NCI-H2107 (cell line): ENCODE measurements around the gene DTD2.
"Not testable (repeated sequence)": the region's sequence is repeated elsewhere in the genome, so short reads cannot be mapped to it uniquely, and the experiment has no call there.

Experiments used
- DNase-seq: peaks from one replicate; lab custom pipeline; 2025; lab: John Stamatoyannopoulos, UW

Gene DTD2

DNA sequence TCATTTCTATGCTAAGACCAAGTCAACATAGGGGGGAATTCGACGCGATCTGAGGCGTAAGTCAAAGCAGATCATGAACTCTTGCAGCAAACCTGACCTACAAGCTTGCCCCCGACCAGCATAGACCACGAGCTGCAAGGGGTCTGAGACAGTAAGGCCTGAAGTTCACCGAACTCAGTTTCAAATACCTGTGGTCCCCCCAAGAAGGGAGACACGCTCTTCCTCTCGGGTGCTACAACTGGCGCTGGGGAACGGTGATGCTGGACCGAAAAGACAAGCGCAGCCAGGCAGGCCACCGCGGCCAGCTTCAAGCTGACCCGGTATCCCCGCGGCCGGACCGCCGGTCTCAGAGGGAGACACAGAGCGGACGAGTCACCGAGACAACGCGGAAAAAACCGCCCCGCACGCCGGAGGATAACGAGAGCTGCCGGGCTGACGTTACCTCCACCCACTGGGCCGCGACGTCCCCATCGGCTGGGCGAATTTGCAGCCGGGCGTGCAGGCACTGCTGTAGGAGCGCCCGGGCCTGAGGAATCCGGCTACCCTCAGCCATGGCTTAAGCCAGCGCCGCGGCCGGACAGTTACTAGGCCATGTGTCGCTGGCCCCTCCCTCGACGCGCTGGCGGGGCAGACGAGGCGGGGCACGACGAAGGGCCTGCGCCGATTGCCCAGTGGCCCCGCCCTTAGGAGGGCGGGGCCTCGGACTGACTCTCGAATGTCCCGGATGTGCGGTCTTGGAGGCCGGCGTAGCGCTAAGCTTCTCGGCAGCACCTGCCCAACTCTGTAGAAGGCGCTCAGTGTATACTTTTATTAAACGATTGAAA, at the start of gene DTD2:
DTD2 (minus strand) TSS at position 666 of the 824 bp plus-strand sequence; CDS start at position 553, 113 bp downstream.
- DNase-seq: peak; percentile 97

DNA sequence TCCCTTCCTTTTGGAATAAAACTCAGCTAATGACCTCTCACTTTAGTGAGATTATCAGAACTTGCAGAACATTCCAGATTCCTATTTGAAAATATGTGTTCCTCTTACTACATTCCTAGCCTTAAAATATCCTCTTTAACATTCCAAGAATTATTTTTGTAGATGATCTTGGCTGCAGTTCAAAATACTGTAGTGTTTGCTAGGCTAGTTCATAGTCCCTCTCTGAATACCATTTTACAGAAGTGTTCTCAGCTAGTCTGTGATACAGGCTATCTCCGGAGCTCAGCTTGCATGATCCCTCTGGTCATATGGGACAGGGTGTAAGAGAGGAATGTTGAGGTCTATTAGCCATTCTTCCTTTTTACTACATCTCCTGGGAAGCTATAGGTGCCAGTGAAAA, 48.1 kb upstream of the DTD2 start:
- DNase-seq: no peak

DNA sequence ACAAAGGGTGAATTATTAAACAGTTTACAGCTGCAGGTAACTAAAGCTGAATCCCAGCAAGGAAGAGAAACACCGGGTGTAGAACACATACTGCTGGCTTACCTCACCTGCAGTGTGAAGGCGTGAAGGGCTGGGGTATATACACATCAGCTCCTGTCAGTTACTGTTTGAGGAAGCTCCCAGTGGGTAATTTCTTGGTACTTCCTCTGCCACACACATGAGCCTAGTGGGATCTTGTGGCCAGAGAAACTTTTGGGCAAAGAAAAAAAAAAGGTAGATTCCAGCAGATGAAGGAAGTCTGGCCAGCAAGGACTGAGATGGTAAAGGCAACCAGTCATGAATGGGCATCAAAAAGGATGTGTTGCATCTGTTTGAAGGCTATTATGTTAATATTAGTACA, 44.6 kb upstream of the DTD2 start:
- no peak for DNase-seq

DNA sequence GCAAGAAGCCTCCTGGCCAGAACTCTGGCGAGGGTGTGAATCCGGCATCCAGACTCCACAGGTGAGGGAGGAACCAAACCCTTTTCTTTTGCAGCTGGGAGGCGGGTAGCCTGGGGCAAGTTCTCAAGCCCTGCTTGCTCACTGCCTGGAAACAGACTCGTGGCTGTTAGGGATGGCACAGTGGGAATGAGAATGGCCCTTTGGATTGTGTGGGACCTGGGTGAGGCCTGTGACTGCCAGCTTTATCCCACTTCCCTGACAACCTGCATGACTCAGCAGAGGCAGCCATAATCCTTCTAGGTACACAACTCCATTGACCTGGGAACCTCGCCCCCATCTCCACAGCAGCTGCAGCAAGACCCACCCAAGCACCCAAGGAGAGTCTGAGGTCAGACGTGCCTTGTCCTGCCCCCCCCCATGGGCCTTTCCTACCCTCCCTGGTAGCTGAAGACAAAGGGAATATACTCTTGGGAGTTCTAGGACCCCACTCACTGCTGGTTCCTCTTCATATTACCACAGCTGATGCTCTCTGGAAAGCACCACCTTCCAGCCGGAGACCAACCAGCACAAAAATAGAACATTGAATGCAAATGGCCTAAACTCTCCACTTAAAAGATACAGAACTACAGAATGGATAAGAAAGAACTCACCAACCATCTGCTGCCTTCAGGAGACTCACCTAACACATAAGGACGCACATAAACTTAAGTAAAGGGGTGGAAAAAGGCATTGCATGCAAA, 35.6 kb upstream of the DTD2 start:
- DNase-seq: no peak

DNA sequence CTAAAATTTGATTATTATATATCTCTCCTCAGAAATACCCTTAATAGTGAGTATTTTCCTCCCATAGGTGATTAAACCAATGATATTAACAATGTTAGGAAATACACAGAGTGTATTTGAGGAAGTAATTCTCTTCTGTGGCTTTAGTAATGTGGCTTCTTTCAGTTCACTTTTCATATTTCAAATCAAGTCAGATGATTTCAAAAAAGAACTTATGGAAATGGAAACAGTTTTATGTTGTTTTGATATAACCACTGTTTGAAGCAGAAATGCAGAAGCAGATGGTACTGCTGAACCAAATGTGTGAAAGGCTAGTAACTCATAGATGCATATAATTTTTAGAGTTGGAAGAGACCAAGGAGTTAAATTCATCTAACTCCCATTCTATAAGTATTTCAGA, 32.4 kb upstream of the DTD2 start:
- no peak for DNase-seq

DNA sequence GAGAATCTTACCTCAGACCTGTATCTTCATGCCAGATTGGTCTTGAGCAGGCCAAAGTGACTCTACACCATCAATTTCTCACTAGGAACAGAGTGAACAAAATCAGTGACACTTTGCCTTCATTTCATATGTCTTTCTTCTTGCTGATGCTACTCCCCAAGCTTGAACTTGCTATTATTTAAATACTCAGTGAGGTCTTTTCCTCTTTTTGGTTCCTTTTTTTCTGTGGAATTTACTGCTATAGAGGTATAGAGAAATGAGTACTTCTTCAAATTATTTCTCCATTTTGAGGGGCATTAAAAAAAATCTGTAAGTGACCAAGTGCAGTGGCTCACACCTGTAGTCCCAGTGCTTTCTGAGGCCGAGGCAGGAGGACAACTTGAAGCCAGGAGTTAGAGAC, 30.6 kb upstream of the DTD2 start, which contains the start of gene GPR33:
GPR33 (minus strand) TSS at position 154 of the 400 bp plus-strand sequence. CDS start 4,074 bp downstream, outside the sequence.
- DNase-seq: no peak

DNA sequence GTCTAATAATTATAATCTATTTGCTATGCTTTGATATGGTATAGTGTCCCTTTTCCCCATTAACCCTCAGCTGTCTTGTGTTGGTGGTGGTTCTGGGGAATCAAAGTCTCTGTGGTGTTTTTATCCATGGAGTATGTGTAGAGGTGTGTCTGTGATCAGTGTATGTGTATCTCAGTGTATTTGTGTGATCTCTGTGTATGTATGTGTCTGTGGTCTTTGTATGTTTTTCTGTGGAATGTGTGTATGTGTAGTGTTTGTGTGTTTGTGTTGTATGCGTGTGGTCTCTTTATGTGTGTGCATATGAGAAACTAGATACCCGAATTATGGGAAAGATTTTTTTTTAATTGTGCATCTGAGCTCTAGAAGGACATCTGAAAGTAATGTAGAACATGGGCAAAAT, 29.5 kb upstream of the DTD2 start:
- DNase-seq: no peak

DNA sequence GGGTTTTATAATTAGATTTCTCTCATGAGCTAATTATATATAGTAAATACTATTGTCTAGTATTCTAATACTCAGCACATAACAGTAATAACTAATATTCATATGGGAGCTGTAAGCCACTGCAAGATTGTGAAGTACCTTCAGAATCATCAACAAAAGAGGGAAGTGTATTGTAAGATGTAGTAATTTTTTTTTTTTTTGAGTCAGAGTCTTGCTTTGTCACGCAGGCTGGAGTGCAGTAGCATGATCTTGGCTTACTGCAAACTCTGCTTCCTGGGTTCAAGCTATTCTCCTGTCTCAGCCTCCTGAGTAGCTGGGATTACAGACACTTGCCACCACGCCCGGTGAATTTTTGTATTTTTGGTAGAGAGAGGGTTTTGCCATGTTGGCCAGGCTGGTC, 27.4 kb upstream of the DTD2 start:
- DNase-seq: no peak

DNA sequence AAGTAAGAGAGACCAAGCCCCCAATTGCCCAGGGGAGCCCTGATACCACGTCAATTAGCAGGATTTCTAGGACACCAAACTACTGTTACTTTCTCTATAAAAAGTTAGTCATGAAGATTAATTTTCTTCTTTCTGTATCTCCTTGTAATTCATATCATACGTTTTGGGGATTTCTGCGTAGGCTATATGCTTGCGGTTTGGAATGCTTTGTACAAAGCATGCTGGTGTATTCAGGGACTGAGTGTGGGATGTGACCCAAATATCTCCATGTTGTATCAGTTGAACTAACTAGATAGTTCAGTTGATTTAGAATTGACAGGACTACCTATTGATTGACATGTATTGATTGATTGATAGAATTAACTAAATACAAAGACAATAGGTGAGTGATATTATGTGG, 22.9 kb upstream of the DTD2 start:
- no peak for DNase-seq

DNA sequence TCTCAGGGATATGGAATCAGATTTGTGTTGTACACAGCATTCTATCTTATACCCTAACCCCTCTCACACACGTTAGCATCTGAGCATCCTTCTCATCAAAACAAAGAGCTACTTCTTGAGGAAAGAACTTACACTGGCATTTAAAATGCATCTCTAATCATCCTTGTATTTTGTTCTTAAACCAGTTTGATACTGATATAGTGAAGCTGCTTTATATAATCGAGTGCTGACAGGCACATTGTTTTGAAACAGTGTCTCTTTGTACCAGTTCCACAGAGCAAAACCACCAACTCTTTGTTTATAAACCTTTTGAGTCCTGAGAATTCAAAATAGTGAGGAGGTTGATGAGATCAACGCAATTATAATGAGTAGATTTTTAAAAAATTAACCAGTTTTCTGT, 21.7 kb upstream of the DTD2 start:
- no peak for DNase-seq

DNA sequence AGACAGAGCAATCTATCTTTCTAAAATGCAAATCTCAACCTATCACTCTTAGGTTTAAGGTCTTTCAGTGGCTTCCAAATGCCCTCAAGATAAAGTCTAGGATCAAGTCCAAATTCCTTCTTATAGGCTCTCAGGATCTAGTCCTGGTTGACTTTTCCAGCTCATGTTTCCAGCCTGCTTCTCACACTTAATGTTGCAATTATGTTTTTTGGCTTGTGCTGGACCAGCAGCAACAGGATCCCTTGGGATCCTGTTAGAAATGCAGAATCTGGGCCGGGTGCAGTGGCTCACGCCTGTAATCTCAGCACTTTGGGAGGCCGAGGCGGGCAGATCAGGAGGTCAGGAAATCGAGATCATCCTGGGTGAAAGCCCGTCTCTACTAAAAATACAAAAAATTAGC, 19.9 kb upstream of the DTD2 start:
- no peak for DNase-seq

DNA sequence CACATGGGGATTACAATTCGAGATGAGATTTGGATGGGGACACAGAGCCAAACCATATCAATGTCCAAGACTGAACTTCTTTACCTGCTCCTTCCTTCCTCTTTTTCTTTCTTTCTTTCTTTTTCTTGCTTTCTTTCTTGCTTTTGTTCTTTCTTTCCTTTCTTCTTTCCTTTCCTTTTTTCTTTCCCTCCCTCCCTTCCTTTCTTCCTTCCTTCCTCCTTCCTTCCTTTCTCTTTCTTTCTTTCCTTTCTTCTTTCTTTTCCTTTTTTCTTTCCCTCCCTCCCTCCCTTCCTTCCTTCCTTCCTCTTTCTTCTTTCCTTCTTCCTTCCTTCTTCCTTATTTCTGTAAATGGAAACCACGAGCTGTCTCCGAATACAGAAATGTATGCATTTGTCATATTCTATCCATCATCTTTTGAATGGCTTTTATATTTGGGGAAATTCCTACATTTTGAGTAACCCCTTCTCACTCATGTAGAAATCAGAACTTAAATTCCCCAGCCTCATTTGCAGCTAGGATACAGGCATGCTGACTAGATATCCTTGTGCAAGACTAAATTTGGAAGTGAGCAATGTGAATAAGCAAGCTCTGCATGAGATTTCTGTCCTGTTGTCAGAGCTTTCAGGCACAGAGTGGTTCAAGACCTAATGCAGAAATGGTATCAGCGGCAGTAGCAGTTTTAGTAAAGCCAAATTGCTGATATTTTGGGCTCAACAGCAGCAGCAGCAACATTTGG, 19.0 kb upstream of the DTD2 start:
- no peak for DNase-seq

DNA sequence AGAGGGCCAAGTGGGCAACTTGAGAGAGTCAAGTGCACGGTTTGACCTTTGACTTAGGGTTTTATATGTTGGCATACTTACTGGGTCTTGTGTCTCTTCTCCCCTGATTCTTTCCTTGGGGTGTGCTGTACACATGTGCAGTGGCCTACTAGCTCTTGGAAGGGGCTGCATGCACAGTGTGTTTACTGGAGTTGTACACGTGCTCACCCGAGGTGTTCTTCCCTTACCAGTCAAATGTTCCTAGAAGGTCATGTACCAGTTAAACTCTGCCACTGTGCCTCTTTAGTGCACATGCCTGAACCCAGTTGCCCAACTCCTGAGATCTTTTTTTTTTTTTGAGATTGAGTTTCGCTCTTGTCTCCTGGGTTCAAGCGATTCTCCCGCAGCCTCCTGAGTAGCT, 9.2 kb upstream of the DTD2 start:
- no peak for DNase-seq

DNA sequence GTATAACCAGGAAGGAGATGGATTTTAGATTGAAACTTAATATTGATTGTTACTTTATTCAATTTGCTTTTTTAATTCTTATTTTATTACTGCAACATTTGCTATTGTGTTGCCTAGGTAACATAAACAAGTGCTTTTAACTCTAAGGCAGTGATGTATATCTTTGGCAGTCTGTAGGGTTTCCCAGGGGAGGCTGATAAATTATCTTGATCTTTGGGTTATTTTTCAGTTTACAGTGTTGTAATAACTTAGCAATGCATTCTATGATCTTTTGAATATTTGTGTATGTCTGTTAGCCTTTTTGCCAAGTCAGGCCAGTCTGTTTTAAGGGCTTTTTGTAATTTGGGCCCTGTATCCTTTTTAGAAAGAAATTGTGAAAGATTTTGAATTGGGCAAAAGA, 7.8 kb upstream of the DTD2 start:
- no peak for DNase-seq

DNA sequence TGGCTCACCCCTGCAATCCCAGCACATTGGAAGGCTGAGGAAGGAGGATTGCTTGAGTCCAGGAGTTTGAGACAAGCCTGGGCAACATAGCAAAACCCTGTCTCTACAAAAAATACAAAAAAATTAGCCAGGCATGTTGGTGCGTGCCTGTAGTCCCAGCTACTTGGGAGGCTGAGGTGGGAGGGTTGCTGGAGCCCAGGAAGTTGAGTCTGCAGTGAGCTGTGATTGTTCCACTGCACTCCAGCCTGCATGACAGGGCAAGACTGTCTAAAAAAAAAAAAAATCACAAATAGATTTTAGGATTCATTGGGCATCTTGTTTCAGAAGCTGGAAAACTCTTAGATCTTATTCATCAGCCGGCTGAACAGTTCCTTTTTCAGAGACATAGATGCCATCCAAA, 5.1 kb upstream of the DTD2 start:
- not testable (repeated sequence) for DNase-seq

DNA sequence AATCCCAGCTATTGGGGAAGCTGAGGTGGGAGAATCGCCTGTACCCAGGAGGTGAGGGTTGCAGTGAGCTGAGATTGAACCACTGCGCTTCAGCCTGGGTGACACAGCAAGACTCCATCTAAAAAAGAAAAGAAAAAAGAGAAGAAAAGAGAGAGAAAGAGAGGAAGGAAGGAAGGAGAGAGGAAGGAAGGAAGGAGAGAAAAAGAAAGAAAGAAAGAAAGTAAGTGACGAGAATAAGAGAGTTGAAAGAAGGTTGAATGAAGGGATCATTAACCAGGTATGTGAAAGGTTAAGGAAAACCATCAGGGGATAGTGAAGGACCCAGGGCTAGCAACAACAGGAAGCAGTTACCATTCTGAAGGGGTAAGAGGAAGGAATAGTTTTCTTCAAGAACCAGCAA, 4.2 kb upstream of the DTD2 start:
- DNase-seq: no peak

DNA sequence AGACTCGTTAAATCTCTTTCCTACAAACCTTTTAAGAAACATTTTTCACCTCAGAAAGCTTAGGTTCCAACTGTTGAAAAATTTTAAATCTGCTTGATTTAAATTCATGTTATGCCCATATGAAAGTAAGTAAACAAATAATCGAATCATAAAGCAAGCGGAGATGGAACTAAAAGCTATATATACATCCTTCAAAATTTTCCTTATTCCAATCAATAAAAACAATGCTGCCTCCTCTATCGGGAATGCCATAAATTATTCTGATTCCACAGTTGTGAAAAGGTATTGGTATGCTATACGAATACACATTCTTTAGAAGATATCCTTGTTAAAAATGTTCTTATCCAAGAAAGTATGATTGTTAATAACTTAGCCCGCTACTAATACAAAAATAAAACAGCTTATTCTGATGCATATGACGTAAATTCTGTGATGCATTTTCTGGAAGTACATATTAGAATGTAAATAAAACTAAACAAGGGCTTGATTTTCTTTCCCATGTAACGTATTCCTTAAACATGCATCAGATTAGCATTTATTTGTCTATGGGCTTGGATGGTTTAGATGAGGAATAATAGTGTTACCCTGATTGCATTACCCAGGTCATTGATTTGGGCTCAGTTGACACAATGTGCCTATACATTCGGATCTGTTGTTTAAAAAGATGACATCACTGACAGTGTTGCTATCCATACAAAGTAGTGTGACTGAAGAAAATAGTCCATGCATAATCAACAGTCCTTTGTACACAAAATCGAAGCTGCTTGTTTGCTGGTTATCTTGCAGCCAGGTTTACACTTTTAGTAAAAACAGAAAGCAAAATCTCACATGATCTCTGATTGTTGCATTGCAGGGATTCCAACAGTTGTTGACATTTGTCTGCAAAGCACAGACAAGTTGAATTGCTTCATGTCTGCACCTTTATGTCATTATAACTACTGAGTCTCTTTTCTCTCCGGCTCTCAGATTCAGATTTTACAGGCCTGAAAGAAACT, 656 bp upstream of the DTD2 start:
- no peak for DNase-seq

DNA sequence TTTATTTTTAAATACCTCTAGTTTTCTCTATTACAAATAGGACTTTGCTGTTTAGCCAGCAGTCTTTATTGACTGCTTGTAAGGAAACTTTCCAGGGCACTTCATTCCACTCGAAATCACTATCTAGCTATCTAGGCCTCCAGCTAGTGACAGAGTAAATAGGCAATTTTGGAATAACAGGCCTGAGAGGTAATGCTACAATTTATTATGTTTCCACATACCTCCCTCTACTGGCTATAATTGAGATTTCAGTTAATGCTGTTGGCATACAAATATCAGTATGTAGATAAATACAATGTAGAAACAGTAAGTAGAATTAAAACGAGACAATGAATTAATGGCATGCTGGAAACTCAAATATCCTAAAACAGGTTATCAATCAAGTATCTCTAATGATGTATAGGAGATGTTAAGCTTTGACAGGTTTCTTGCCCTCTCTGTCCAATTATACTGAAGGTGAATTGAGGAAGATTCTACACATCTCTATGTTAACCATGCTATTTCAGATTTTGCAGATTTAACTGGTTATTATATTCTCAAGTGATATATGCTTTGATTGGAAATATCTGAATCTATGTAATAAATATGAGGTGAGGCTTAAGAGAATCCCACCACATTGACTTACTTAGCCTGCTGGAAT, 7.2 kb downstream of the DTD2 start:
- no peak for DNase-seq

DNA sequence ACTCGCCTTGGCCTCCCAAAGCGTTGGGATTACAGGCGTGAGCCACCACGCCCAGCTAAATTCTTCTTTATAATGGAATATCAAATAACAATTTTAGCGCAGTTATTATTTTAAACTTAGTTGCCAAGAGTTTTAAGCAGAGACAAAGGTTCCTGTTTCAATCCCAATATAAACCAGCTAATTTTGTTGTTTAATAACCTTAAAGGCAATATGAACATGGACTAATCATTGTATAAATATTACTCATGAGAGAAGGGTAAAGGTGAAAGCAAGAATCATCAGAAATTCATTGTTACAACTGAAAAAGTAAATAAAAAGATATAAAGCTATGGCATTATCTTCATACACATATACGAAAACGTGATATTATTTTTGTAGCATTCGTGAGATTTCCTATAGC, 8.2 kb downstream of the DTD2 start:
- no peak for DNase-seq

DNA sequence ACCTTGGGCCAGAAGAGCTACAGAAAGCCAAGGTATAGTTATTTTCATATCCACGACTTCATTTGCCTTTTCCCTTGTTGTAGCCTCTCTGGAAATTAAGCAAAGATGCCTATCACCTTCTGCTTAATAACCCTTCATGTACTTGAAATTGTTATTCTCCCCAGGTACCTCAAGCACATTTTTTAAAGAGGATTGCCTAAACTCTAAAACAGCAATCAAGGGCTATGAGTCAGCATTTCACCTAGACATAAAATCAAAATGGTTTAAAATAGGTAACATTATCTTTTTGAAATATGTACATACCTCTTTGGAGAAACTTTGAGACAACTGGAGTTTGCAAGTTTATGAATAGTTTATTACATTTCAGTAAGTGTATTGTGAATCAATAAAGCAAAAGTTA, 11.6 kb downstream of the DTD2 start:
- no peak for DNase-seq

DNA sequence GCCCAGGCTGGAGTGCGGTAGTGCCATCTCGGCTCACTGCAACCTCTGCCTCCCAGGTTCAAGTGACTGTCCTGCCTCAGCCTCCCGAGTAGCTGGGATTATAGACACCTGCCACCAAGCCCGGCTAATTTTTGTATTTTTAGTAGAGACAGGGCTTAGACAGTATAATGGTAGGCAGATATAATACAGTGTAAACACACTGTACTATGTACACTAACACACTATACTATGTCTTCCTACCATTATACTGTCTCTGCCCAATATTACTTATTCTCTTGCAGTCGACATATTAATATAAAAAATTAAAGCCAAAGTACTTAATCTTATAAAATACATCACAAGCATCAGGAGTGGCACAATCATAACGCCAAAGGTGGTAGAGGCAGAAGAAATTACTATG, 15.0 kb downstream of the DTD2 start:
- DNase-seq: no peak
